Endodermal cell (in vitro differentiated cells): ENCODE measurements around the gene TMED3. TPM values are rescaled to one million over a fixed set of nuclear protein-coding genes. Genes with fewer than 3 reads are reported as not detected.

Experiments
- DNase-seq: peaks from one replicate; pipeline ENCODE4 v3.0.0-alpha.2; 2017
- H3K27ac ChIP-seq: 2 replicates; pipeline ENCODE4 v1.5.1; 2013; ENCODE audit warnings: mild to moderate bottlenecking, low read depth, low read length, moderate library complexity
- H3K27me3 ChIP-seq: 2 replicates; pipeline ENCODE4 v1.6.1; 2013; ENCODE audit warnings: mild to moderate bottlenecking, low read length, moderate library complexity; ENCODE audit not compliant: insufficient read depth, control insufficient read depth, poor library complexity, severe bottlenecking
- H3K36me3 ChIP-seq: 2 replicates; pipeline ENCODE4 v1.7.0; 2013; ENCODE audit warnings: mild to moderate bottlenecking, low read length, moderate library complexity; ENCODE audit not compliant: control insufficient read depth, insufficient read depth
- H3K4me1 ChIP-seq: one replicate; pipeline ENCODE4 v1.7.0; 2013; ENCODE audit warnings: low read length; ENCODE audit not compliant: control insufficient read depth, insufficient read depth
- H3K4me3 ChIP-seq: 2 replicates; pipeline ENCODE4 v1.5.1; 2013; ENCODE audit warnings: mild to moderate bottlenecking, low read length, moderate library complexity
- H3K9ac ChIP-seq: 2 replicates; pipeline ENCODE4 v1.6.1; 2013; ENCODE audit warnings: mild to moderate bottlenecking, low read length, moderate library complexity; ENCODE audit not compliant: poor library complexity, severe bottlenecking; ENCODE audit errors: extremely low read depth
- H3K9me3 ChIP-seq: 2 replicates; pipeline ENCODE4 v1.6.1; 2013; ENCODE audit warnings: mild to moderate bottlenecking, low read length, moderate library complexity; ENCODE audit not compliant: control insufficient read depth
- H3K27ac Mint-ChIP-seq: 2 replicates; pipeline ENCODE4 v1.8.0; 2020; ENCODE audit warnings: mixed read lengths
- H3K27me3 Mint-ChIP-seq: 2 replicates; pipeline ENCODE4 v1.8.0; 2021; ENCODE audit warnings: mild to moderate bottlenecking, mixed read lengths; ENCODE audit not compliant: insufficient read depth
- H3K36me3 Mint-ChIP-seq: 2 replicates; pipeline ENCODE4 v1.8.0; 2020; ENCODE audit warnings: low read depth, mixed read lengths
- H3K4me1 Mint-ChIP-seq: 2 replicates; pipeline ENCODE4 v1.8.0; 2020; ENCODE audit warnings: mixed read lengths
- H3K4me3 Mint-ChIP-seq: 2 replicates; pipeline ENCODE4 v1.8.0; 2020; ENCODE audit warnings: mild to moderate bottlenecking, moderate library complexity, mixed read lengths
- H3K9me3 Mint-ChIP-seq: 2 replicates; pipeline ENCODE4 v1.8.0; 2020; ENCODE audit warnings: mild to moderate bottlenecking, mixed read lengths
- WGBS, 2 experiments: methylation state at CpG; one replicate each; pipeline versions ENCODE4 v1.1.5 to v1.1.7; 2013; ENCODE audit warnings: missing lambda C conversion rate in 2 of 2, mixed read lengths in 1 of 2; ENCODE audit not compliant: insufficient coverage in 1 of 2, insufficient read length in 1 of 2; 5-methylcytosine and 5-hydroxymethylcytosine counted together
- long read RNA-seq, 4 experiments: library from polyadenylated mRNA in 2 of 4; library from RNA in 1 of 4; library from capped mRNA in 1 of 4; stranded (forward) in 3 of 4; unstranded in 1 of 4; transcript quantifications; one replicate each; pipeline ENCODE4 v2.0.0, GENCODE V29; 2020 to 2021; ENCODE audit warnings: inconsistent platforms in 1 of 4
- polyA plus RNA-seq, 2 experiments: library from polyadenylated mRNA; stranded (reverse); fragments of 50-300 nt; gene quantifications; one replicate each; pipeline ENCODE4 v1.2.3, GENCODE V29; 2013
- total RNA-seq, 2 donors: library from RNA; stranded (reverse); fragmentation: NEBNext Ultra II Directional in 1 of 2; extraction: Animal tissue kit (Norgen Biotek cat#: 25700) in 1 of 2; gene quantifications; 2 replicates in 1 of 2; 3 replicates in 1 of 2; pipeline ENCODE4 v1.2.1, GENCODE V29; 2021
- TF ChIP-seq, protein P1 (sequence below): fragments of 200-600 bp; sonication (generic); conservative IDR thresholded peaks from 2 replicates; pipeline ENCODE4 v1.5.0; 2021; ENCODE audit warnings: antibody characterized with exemption, mild to moderate bottlenecking

TMED3 gene
- total RNA-seq, result 10 to 100 TPM; 44.8 to 48.9 TPM
- 58.0 TPM for polyA plus RNA-seq (2013, experiment 1 of 2)
- 50.8 TPM for polyA plus RNA-seq (2013, experiment 2 of 2)
- long read RNA-seq, experiment 1, transcript TMED3-201 (3 exons, 1,475 nt), result major isoform, 25 of 29 reads
- long read RNA-seq, experiment 1, partial matches to known transcripts, result 4 of 29 reads
- long read RNA-seq, experiment 1, other reads (novel, unspliced or antisense), result 0 of 29 reads
- long read RNA-seq, experiment 2, transcript TMED3-201 (3 exons, 1,475 nt), result major isoform, 79 of 85 reads
- long read RNA-seq, experiment 2, partial matches to known transcripts, result 1 of 85 reads
- long read RNA-seq, experiment 2, other reads (novel, unspliced or antisense), result 5 of 85 reads
- long read RNA-seq, experiment 3, transcript TMED3-201 (3 exons, 1,475 nt), result major isoform, 293 of 309 reads
- long read RNA-seq, experiment 3, transcript TMED3-204 (4 exons, 1,483 nt), result minor isoform, 5 of 309 reads
- long read RNA-seq, experiment 3, partial matches to known transcripts, result 0 of 309 reads
- long read RNA-seq, experiment 3, other reads (novel, unspliced or antisense), result 11 of 309 reads
- long read RNA-seq, experiment 4, transcript TMED3-201 (3 exons, 1,475 nt), result major isoform, 303 of 311 reads
- long read RNA-seq, experiment 4, transcript TMED3-204 (4 exons, 1,483 nt), result minor isoform, 6 of 311 reads
- long read RNA-seq, experiment 4, partial matches to known transcripts, result 1 of 311 reads
- long read RNA-seq, experiment 4, other reads (novel, unspliced or antisense), result 1 of 311 reads

DNA sequence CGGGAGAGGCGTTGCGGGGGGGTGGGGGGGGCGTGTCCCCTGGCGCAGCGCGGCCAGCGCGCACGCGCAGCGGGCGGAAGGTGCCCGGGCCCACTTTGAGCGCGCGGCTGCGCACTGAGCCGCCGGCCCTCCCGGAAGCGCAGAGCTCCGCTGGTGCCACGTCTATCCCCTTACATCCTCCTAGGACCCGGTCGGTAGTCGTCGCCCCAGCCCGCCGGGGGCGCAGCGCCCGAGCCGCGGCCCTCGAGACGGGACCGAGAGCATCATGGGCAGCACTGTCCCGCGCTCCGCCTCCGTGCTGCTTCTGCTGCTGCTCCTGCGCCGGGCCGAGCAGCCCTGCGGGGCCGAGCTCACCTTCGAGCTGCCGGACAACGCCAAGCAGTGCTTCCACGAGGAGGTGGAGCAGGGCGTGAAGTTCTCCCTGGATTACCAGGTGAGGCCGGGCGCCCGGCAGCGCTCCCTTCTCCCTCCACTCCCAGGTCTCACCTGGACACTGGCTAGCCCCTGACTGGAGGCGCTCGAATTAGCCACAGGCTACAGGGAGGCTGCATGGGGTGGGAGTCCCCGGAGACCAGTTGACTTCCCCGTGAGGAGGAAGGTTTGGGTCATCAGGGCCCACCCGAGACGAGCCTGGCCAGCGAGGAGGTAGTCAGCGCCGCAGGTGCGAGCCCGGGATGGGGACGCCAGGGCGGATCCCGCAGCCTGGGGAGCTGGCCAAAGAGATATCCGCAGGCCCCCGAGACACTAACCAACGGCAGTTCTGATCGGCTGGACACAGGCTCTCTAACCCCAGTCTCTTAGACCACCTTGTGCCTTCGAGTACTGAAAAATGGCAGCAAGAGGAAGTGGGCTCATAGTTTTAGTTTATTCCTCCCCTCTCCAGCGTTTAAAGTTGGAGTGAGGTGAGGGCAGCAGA lies at the start of gene TMED3:
TMED3 (plus strand) TSS at position 128 of the 916 bp plus-strand sequence; CDS start at position 266, 138 bp downstream.
- Mint-ChIP-seq H3K4me3 (peak within 1 kb of the TSS; percentile 71), H3K36me3 (peaks cover 31% of the 10 kb centered on the region), H3K27ac (no peak within 1 kb of the TSS), H3K4me1 (peaks cover 11% of the 10 kb centered on the region), H3K9me3 (no peaks in the 10 kb centered on the region), H3K27me3 (peaks cover 37% of the 10 kb centered on the region)
- DNase-seq, result peak; percentile 93
- 2 to 4% methylated on average over 24 to 72 of the region's 76 CpGs for WGBS, 2 experiments
- Histone ChIP-seq H3K27ac (no peak within 1 kb of the TSS), H3K4me3 (peak within 1 kb of the TSS; percentile 88), H3K9me3 (no peaks in the 10 kb centered on the region), H3K36me3 (peaks cover 24% of the 10 kb centered on the region), H3K4me1 (peaks cover 5% of the 10 kb centered on the region), H3K27me3 (peaks cover 43% of the 10 kb centered on the region), H3K9ac (peak within 1 kb of the TSS; percentile 66)
- TF ChIP-seq, protein P1, sequence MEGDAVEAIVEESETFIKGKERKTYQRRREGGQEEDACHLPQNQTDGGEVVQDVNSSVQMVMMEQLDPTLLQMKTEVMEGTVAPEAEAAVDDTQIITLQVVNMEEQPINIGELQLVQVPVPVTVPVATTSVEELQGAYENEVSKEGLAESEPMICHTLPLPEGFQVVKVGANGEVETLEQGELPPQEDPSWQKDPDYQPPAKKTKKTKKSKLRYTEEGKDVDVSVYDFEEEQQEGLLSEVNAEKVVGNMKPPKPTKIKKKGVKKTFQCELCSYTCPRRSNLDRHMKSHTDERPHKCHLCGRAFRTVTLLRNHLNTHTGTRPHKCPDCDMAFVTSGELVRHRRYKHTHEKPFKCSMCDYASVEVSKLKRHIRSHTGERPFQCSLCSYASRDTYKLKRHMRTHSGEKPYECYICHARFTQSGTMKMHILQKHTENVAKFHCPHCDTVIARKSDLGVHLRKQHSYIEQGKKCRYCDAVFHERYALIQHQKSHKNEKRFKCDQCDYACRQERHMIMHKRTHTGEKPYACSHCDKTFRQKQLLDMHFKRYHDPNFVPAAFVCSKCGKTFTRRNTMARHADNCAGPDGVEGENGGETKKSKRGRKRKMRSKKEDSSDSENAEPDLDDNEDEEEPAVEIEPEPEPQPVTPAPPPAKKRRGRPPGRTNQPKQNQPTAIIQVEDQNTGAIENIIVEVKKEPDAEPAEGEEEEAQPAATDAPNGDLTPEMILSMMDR, result peak; percentile 65

DNA sequence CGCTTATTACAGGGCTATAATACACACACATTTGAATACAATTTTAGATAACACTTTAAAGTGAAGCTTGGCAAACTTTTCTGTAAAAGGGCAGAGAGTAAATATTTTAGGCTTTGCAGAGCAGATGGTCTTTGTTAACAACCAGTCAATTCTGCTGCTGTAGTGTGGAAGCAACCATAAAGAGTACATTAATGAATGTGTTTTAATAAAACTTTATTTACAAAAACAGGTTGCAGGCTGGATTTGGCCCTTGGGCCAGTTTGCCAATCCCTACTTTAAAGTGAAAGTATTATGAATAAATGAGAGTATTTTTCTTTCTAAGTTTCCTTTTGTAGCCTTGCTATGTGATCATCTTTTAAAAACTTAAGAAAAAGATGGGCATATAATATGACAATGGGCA lies 49.1 kb upstream of the TMED3 start:
- DNase-seq, result no peak
- Mint-ChIP-seq H3K36me3 (no peaks in the 10 kb centered on the region), H3K4me1 (no peaks in the 10 kb centered on the region), H3K4me3 (no peak overlapping the region), H3K27ac (no peak overlapping the region), H3K27me3 (no peaks in the 10 kb centered on the region), H3K9me3 (peaks cover 3% of the 10 kb centered on the region)
- H3K9me3 ChIP-seq, result peaks cover 3% of the 10 kb centered on the region
- H3K36me3 ChIP-seq, result no peaks in the 10 kb centered on the region
- H3K9ac ChIP-seq, result no peak overlapping the region
- no peaks in the 10 kb centered on the region for H3K27me3 ChIP-seq
- WGBS, 2 experiments, result no CpG with 5 or more reads among the region's 1 CpG
- H3K27ac ChIP-seq, result no peak overlapping the region
- TF ChIP-seq, protein P1, result no peak
- no peaks in the 10 kb centered on the region for H3K4me1 ChIP-seq
- no peak overlapping the region for H3K4me3 ChIP-seq

DNA sequence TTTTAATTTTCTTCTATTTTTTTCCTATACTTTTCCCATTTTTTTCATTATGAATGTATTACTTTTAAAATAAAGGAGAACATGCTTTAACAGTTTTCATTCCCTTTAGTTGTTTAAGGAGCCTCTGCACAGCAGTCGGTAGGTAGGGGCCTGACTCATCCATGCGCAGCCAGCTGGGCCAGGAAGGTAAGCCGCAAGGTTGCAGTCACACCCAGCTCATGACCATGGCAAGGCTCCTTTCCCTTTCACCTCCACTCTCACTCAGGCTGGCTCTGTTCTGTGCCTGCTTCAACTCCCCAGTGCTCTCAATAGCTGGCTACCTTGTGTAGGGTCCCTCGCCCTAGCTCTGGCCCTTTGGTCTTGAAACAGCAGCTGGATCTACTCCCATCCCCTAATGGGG lies 45.7 kb upstream of the TMED3 start:
- no peak for DNase-seq
- no peak overlapping the region for H3K4me3 ChIP-seq
- H3K27ac ChIP-seq, result no peak overlapping the region
- H3K9ac ChIP-seq, result no peak overlapping the region
- Mint-ChIP-seq H3K9me3 (no peaks in the 10 kb centered on the region), H3K27ac (no peak overlapping the region), H3K27me3 (peaks cover 2% of the 10 kb centered on the region), H3K36me3 (no peaks in the 10 kb centered on the region), H3K4me1 (no peaks in the 10 kb centered on the region), H3K4me3 (no peak overlapping the region)
- 87 to 91% methylated on average over 3 to 4 of the region's 4 CpGs for WGBS, 2 experiments
- no peaks in the 10 kb centered on the region for H3K27me3 ChIP-seq
- H3K4me1 ChIP-seq, result no peaks in the 10 kb centered on the region
- no peaks in the 10 kb centered on the region for H3K36me3 ChIP-seq
- no peaks in the 10 kb centered on the region for H3K9me3 ChIP-seq
- TF ChIP-seq, protein P1, result no peak
